Stimulated activated naive CD8-positive, alpha-beta T cell treated with anti-CD3 and anti-CD28 coated beads, Interleukin-15, Interleukin-2, amounts not matched to agents 100 U/mL and 50 U/mL, for 24 hours (primary cell): ENCODE measurements around the gene CACNA2D3.
"Not testable (repeated sequence)": the region's sequence is repeated elsewhere in the genome, so short reads cannot be mapped to it uniquely, and the experiment has no call there.

Experiments used
- ATAC-seq: fragments of 150-1000 bp; cut with Tn5 transposase; one replicate; pipeline ENCODE4 v1.10.0; 2021
- DNase-seq: peaks from one replicate; pipeline ENCODE4 v3.0.0; 2021

Gene CACNA2D3

DNA sequence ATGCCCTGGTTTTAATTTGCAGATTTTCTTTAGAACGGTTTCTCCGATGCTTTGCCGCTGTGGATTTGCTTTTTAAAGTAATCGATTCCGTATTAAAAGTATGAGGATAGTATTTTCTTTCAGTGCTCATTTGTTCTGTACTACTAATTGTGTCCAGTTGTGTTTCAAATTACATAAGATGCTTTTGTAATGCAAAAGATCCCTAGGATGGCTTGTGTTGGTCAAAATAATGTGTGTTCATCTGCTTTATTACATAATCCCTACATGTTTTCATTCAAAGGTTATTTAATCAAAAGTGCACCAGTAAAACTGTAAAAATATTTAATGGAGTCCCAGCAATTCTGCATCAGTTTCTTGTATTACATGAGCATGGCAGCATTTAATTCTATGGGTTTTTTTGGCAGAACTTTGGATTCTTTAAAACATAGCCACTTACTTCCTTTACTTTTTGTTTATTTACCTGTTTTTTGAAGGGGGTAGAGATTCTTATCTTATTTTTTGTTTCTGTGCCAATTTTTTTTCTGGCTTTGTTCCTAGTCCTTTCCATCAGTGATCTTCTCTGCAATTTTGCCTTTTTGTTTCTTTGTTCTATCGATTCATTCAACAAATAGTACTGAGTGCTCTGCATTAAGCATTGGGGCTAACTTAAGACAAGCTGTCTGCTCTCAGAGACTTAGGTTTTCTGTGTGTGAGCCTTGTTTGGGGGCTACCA is 452.7 kb downstream of the CACNA2D3 start:
- no peak for DNase-seq
- ATAC-seq = no peak

DNA sequence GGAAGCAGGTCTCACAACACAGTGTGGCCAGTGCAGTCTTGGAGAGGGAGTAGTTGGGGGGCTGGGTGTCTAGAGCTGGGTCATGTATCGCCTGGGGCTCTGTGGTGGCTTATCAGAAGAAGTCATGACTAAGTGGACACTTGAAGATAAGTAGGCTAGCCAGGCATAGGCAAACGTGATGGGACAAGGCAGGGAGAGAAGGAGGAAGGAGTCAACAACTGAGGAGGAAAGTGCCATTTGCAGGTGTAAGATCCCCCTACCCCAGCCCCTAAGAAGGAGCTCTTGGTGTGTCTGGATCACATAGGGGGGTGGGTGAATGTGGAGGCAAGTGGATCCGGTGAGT is 453.2 kb downstream of the CACNA2D3 start:
- DNase-seq (no peak), ATAC-seq (no peak)

DNA sequence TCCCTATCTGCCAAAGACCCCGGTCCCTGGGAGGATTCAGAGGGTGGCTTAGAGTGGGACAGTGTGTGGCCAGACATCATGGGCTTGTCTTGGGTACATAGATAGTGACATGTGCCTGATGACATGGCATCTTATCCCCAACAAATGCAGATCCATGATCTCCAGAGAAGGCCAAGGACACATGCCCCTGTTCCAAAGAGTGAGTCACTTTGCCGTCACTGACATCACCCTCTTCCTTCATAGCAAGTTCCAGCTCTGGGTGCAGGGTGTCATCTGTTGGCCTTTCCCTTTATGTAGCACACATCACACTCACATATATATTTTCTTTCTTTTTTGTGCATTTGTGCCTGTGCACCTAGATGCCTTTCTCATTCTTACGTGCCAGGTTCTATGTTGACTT is 455.0 kb downstream of the CACNA2D3 start:
- DNase-seq = no peak
- no peak for ATAC-seq

DNA sequence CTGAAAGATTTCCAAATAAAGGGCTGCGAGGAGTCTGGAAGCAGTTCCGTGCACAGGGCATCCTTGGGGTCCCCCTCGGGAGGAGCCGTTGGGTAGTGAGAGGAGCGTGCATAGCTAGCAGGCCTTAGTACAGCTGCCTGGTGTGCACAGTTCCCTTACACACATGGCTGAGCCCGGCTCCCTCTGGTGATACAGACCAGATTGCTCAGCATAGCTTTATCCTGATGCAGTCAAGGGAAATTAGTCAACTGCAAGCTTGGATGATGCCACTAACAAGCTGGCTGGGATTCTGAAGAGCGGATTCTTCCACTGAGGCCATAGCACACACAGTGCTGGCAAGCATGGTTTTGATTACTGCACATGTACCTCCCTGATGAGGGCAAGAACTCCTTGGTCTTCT is 456.1 kb downstream of the CACNA2D3 start:
- DNase-seq (no peak), ATAC-seq (no peak)

DNA sequence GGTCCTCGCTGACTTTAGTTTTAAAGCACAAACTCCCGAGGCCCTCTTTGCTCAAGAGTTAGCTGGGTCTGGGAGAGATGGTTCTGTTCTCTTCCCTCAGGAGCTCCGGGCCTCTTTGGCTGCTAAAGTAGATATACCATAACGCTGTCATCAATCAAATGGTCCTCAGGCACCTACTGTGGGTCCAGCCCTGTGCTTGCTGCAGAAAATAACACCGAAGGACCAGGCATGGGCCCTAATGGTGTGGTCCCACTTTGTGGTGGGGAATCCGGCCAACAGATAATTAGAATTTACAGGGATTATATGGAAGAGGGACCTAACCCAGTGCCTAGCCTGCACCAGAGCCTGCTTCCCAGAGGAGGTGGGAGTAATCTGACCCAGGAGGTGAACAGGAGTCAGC is 458.1 kb downstream of the CACNA2D3 start:
- no peak for DNase-seq
- ATAC-seq = no peak

DNA sequence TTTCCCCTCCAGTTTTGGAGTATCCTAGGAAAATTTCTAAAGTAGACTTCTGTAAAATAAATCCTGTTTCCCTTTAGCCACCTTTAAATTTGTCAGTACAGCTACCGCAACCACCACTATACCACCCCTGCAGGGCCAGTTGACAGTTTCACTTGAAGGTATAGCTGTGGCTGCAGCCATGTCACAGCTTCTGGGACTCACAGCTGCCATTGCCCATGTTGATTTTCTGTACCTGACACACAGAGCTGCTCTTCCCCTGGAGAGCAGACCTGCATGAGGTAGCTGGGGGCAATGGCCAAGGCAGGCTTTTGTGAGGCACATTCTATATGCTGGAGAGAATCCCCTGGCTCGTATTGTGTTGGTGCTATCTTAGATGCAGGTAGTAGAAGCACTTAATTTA is 460.1 kb downstream of the CACNA2D3 start:
- no peak for ATAC-seq
- no peak for DNase-seq

DNA sequence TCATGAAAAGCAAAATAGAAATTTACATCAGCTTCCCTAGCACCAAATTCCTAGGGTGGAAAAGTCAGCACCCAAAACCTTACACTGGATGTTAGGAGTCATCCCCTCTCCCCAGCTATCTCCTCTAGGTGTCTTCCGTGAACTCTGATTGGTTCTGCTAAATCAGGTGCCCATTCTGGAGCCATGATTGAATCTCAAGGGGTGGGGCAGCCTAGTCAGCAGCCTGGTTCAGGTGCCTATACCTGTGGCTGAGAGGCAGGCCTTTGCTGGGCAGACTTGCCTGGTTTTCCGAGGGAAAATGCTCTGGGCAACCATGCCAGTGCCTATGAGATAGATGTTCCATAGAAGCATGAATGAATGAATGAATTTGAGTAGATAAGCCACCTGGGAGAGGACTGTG is 468.8 kb downstream of the CACNA2D3 start:
- no peak for ATAC-seq

DNA sequence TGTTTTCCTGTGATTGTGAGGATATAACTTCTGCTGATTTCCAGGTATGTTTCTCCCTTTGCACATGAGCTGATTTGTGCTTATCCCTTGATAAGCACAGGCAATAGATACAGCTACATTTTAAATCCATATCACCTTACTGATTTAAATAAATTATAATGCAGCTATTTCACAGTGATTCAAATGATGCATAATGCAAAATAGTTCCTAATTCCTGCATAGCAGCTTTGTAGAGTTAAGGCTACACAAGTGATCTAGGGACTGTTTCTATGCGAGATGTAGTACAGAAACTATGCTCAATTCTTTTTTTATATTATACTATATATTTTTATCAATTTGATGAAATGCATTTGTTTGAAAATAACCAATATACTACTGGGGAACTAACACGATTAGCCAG is 471.3 kb downstream of the CACNA2D3 start:
- no peak for DNase-seq
- ATAC-seq = no peak

More for the DNA sequence above, 468.8 kb downstream of the CACNA2D3 start:
- DNase-seq = no peak

- ATAC-seq = no peak
Measured at GRCh38 chr3:54596087-54596486, 473.7 kb downstream of the CACNA2D3 start.

GRCh38 chr3:54599716-54600115 is 477.4 kb downstream of the CACNA2D3 start:
- DNase-seq = no peak
- ATAC-seq = no peak

More at GRCh38 chr3:54596087-54596486, 473.7 kb downstream of the CACNA2D3 start:
- no peak for DNase-seq

DNA sequence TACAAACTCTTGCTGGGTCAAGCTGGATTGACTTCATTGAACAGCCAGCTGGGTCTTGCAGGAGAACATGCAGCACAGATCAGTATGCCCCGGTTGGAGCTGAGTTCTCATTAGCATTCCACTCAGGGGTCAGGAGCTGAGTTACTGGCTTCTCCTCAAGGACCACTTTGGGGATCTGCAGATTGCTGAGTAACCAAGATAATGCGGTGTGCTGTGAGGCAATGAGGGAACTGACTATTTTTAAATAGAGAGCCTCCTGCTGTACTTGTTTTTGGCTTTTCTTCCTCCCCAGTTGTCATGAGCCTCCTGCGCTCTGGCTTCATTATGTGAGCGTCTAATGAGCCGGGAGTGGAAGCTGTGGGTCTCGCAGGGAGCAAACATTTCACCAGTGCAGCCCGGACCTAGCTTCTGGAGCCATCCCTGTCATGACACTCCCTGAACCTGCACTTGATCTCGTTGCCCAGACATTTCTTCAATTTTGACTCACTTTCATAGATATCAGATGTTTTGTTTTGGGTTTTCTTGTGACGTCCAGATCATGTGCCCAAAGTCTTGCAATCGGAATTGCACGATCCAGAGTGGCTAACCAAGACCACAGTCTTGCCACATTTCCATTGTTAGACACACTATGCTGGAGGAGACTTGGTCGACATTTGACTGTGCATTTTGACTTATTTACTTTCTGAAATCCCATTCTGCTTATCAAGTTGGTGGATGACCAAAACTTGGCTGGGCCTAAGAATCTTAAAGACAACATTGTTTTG is 478.3 kb downstream of the CACNA2D3 start:
- ATAC-seq (no peak), DNase-seq (no peak)

GRCh38 chr3:54604495-54604894 is 482.1 kb downstream of the CACNA2D3 start:
- DNase-seq (no peak), ATAC-seq (no peak)

DNA sequence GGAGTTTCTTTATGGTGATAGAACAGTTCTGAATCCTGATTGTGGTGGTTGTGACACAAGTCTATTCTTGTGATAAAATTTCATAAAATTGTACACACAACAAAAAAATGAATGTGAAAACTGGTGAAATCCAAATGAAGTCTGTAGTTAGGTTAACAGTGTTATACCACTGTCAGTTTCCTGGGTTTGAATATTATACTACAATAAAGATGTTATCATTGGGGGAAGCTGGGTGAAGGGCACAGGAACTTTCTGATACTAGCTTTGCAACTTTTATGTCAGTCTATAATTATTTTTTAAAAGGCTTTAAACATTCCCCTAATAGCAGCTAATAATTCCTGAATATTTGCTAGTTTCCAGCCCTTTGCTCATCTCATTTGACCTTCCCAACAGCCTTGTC is 485.7 kb downstream of the CACNA2D3 start:
- no peak for DNase-seq

GRCh38 chr3:54619053-54619452 is 496.7 kb downstream of the CACNA2D3 start:
- no peak for DNase-seq
- ATAC-seq = no peak

More for the DNA sequence above, 485.7 kb downstream of the CACNA2D3 start:
- no peak for ATAC-seq

GRCh38 chr3:54619531-54619930 is 497.2 kb downstream of the CACNA2D3 start:
- DNase-seq (no peak), ATAC-seq (no peak)

DNA sequence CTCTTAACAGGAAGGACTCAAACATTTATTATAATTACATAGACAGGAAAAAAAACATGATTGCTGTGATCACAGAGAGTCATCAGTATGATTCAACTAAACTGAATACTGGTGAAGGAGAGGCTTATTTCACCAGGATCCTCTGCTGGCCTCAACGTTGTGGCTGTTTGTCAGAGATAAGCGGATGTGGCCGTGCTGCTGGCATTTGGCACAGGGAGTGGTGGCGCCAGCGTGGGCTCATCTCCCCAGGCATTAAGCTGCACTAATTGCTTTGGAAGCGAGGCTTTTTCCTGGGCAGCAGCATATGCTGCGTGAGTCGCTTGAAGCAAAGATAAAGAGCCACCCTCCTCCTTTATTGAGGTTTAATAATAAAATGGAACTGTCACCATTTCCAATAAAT is 498.8 kb downstream of the CACNA2D3 start:
- no peak for DNase-seq
- no peak for ATAC-seq

DNA sequence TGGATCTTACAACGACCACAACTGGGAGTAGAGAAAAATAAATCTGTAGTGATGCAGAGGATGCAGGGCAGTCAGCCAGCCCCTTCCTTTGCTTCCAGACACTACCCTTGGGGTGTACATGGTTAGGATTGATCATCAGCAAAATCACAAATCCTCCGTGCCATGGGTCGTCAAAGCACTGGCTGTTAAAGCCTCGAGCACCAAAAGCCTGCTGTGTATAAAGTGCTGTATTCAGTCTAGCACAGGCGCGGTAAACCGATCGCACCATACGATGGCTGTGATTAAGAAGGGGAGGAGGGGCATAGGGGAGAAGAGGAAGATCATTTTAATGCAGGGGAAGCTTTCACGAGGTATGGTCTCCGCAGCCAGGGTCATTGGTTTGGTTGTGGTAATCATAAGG is 500.3 kb downstream of the CACNA2D3 start:
- DNase-seq (no peak), ATAC-seq (no peak)

DNA sequence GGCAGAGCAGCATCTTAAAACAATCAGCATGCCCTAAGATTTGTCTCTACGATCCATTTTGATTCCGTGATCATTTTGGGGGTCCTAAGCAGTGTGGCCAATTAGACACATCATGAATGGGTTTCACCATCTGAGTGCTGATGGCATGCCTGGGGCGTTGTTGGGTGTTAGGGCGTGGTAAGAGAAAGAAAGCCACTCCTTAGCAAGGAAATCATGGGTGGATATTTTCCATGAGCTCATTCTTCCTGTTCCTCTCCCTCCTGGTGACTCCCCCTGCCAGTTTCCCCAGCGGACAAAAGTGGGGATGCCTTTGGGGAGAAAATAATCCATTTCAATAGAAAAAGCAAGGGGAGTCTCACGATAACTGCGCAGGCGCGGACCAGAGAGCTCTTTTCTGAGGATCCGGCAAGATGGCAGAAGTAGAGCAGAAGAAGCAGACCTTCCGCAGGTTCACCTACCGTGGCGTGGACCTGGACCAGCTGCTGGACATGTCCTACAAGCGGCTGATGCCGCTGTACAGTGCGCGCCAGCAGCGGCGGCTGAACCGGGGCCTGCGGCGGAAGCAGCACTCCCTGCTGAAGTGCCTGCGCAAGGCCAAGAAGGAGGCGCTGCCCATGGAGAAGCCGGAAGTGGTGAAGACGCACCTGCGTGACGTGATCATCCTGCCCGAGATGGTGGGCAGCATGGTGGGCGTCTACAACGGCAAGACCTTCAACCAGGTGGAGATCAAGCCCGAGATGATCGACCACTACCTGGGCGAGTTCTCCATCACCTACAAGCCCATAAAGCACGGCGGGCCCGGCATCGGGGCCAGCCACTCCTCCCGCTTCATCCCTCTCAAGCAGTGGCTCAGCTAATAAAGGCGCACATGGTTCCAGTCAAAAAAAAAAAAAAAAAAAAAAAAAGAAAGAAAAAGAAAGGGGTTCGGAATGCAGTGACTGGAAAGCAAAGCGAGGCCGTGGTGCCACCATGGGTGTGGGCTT is 503.7 kb downstream of the CACNA2D3 start:
- DNase-seq = no peak
- no peak for ATAC-seq

DNA sequence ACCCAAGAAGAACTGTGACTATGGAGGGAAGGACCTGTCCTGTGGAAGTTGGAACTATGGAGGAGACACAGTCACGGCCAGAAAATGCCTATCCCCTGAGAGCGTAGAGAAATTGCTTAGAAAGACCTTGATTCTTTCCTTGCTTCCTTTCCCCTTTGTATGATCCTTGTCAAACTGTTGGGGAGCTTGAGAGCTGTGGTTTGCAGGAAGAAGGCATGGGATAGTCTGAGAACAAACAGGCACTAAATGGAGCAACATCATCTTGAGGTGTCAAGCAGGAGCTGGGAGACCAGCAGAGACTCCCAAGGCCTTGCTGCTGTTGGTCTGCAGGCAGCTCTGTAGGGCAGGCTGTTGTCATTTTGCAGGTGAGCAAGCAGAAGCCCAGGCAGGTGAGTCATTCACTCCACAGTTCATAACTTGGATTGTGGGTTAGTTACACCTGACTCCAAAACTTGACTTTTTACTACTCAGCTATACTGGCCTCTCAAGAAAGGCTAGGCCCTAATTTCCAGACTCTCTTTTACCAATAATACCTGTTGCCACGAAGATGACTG is 506.6 kb downstream of the CACNA2D3 start:
- ATAC-seq (no peak), DNase-seq (no peak)

DNA sequence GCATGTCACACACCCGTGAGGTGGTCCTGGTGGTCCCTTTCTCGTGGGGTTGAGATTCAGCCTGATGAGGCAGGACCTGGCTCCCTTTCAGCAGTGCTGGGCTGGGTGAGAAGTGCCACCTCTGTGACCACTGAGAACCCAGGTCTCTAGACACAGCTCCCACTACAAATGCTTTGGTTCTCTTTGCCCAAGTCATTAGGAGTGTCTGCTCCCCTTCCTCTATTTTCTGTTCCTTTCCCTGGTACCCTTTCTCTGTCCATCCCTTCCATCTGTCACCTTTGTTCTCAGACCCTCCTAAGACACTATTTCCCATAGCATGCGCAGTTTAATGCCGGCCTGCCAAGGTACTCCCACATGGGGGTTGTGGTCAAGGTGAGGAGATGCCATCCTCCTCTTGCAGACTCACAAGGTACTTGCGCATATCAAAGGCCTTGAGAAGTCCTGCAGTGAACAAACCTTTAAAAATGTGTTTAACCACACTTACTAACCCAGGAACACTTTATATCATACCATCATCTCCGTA is 507.8 kb downstream of the CACNA2D3 start:
- DNase-seq (no peak), ATAC-seq (no peak)

GRCh38 chr3:54631001-54631400 is 508.6 kb downstream of the CACNA2D3 start:
- ATAC-seq, DNase-seq: not testable (repeated sequence)
